ENCODE results near the gene FREM1. TPM values are rescaled to one million over a fixed set of nuclear protein-coding genes. Genes with fewer than 3 reads are reported as not detected.

The FREM1 gene
- total RNA-seq, 1 experiment from 2014 or later: 1.2 TPM

DNA sequence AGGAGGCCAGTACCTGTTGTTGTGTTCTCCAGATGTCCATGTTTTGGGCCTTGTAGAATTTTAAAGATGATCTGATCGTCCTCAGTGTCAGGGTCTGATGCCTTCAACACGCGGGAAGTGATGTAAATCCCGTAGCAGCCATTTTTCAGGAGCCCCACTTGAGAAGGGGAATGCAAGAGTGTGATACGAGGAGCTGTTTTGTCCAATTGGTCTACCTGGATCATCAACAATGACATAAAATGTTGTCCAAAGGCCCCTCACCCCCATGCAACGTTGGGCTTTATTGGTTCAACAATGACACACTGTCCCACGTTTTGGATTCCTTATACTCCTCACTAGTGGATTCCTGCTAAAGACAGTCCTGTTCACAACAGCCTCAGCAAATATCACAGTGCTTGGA, 139.6 kb downstream of the FREM1 start:
- ChIA-PET POLR2A (ENCODE audit: unreplicated experiment) (no interaction called here), CTCF (no interaction called here)
- DNase-seq (no peak), ATAC-seq (no peak)
- no peaks in the 10 kb centered on the region for H3K9me2 ChIP-seq (replicated peaks; ENCODE audit: low read length)
- H3K36me3 ChIP-seq (ENCODE audit: low read depth, low read length): no peaks in the 10 kb centered on the region
- H3K79me2 ChIP-seq (ENCODE audit: low read length): no peaks in the 10 kb centered on the region
- intact Hi-C loops (cut with micrococcal nuclease): no loop called here
- TF ChIP-seq EZH2 (IDR thresholded peaks at IDR 0.05; ENCODE audit: low read length, unreplicated experiment) (no peak), EZH2phosphoT487 (IDR thresholded peaks at IDR 0.05; ENCODE audit: borderline replicate concordance, low read length) (no peak), CTCF (conservative IDR thresholded peaks at IDR 0.05; ENCODE audit: low read depth, low read length) (no peak)
- no peaks in the 10 kb centered on the region for H3F3A ChIP-seq (ENCODE audit: low read length, unreplicated experiment)
- no peak overlapping the region for H3K4me3 ChIP-seq (ENCODE audit: low read length)
- H3K4me2 ChIP-seq (ENCODE audit: low read length): no peak overlapping the region
- H4K20me1 ChIP-seq (ENCODE audit: low read length): no peaks in the 10 kb centered on the region
- no peak overlapping the region for H3K27ac ChIP-seq (ENCODE audit: low read length)
- no peaks in the 10 kb centered on the region for H3K27me3 ChIP-seq (ENCODE audit: low read length)
- H3K4me1 ChIP-seq (ENCODE audit: insufficient read depth, low read length): peaks cover 15% of the 10 kb centered on the region
- no TSS peak for BruUV-seq (replicated peaks)
- H2AFZ ChIP-seq (ENCODE audit: low read length): no peak overlapping the region
- H3K9ac ChIP-seq (ENCODE audit: low read length): no peak overlapping the region
- no peaks in the 10 kb centered on the region for H3K9me3 ChIP-seq (ENCODE audit: low read length)

GRCh38 chr9:14769230-14769571, 141.0 kb downstream of the FREM1 start:
- DNase-seq (peak; percentile 63), ATAC-seq (peak; percentile 94)
- Histone ChIP-seq H3K9me3 (ENCODE audit: low read length) (no peaks in the 10 kb centered on the region), H3F3A (ENCODE audit: low read length, unreplicated experiment) (no peaks in the 10 kb centered on the region), H3K27ac (ENCODE audit: low read length) (no peak overlapping the region), H3K4me3 (ENCODE audit: low read length) (no peak overlapping the region), H3K79me2 (ENCODE audit: low read length) (no peaks in the 10 kb centered on the region), H3K27me3 (ENCODE audit: low read length) (no peaks in the 10 kb centered on the region), H2AFZ (ENCODE audit: low read length) (no peak overlapping the region), H3K9me2 (replicated peaks; ENCODE audit: low read length) (no peaks in the 10 kb centered on the region), H3K9ac (ENCODE audit: low read length) (no peak overlapping the region), H3K36me3 (ENCODE audit: low read depth, low read length) (no peaks in the 10 kb centered on the region), H3K4me2 (ENCODE audit: low read length) (peak overlapping the region; percentile 81), H3K4me1 (ENCODE audit: insufficient read depth, low read length) (peaks cover 15% of the 10 kb centered on the region), H4K20me1 (ENCODE audit: low read length) (no peaks in the 10 kb centered on the region)
- ChIA-PET POLR2A (ENCODE audit: unreplicated experiment) (no interaction called here), CTCF (interaction anchor here (0.9 to 1.1 kb wide), 2 partner anchors 108 to 160 kb away, joined by 3 to 4 read pairs; no protein-coding TSS in a partner anchor)
- intact Hi-C loops (cut with micrococcal nuclease): loop anchor here (1.0 to 5.0 kb wide), 3 partner anchors 78 to 304 kb away; no protein-coding TSS in a partner anchor
- peak; percentile 65 for TF ChIP-seq CTCF (conservative IDR thresholded peaks at IDR 0.05; ENCODE audit: low read depth, low read length)
- TF ChIP-seq EZH2 (IDR thresholded peaks at IDR 0.05; ENCODE audit: low read length, unreplicated experiment): no peak
- TF ChIP-seq EZH2phosphoT487 (IDR thresholded peaks at IDR 0.05; ENCODE audit: borderline replicate concordance, low read length): no peak
- no TSS peak for BruUV-seq (replicated peaks)

DNA sequence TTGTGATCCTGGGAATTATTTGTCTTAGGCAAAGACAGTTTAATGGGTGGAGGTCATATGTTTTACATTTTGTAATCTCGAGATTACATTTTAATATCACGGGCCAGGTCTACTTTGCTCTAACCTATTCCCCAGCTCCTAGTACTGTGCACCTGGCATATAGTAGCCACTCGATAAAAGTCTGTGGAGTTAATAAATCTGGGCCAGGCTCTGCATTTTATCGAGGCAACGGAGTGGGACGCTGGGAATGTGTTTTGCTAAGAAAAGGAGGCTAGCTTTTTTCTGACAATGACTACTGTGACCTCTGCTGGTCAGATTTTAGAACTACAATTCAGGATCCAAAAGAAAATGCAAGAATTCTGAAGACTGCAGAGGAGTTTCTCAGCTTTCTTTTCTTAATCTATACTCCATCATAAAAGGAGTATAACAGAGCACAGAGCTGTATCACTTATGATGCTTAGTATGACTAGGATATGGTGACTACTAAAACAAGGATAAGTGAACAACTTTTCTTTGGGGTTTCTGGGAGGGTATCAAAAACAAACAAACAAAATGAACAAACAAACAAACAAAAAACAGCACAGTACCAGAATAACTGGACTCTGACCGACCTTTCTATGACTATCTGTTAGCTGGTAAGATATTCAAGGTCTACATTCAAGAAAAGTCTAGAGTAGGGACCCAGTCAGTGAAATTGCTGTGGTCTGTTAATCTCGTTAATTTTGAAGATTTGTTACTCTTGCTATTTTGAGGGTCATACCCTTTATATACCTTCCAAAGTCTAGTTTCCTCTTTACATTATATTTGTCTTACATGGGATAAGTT, 141.6 kb downstream of the FREM1 start:
- Histone ChIP-seq H3K27me3 (ENCODE audit: low read length) (no peaks in the 10 kb centered on the region), H3K9me2 (replicated peaks; ENCODE audit: low read length) (no peaks in the 10 kb centered on the region), H3K9me3 (ENCODE audit: low read length) (no peaks in the 10 kb centered on the region), H2AFZ (ENCODE audit: low read length) (peak overlapping the region; percentile 85), H3K4me3 (ENCODE audit: low read length) (peak overlapping the region; percentile 50; the same call in 1 of the 2 replicates), H3K9ac (ENCODE audit: low read length) (no peak overlapping the region), H3K4me2 (ENCODE audit: low read length) (peak overlapping the region; percentile 81), H3F3A (ENCODE audit: low read length, unreplicated experiment) (no peaks in the 10 kb centered on the region), H3K79me2 (ENCODE audit: low read length) (no peaks in the 10 kb centered on the region), H3K27ac (ENCODE audit: low read length) (no peak overlapping the region), H4K20me1 (ENCODE audit: low read length) (no peaks in the 10 kb centered on the region), H3K4me1 (ENCODE audit: insufficient read depth, low read length) (peaks cover 15% of the 10 kb centered on the region), H3K36me3 (ENCODE audit: low read depth, low read length) (no peaks in the 10 kb centered on the region)
- peak; percentile 79 for DNase-seq
- BruUV-seq (replicated peaks): no TSS peak
- ChIA-PET CTCF (interaction anchor here (0.7 to 1.1 kb wide), 3 partner anchors 81 to 303 kb away, joined by 3 to 6 read pairs (median 4); no protein-coding TSS in a partner anchor), POLR2A (ENCODE audit: unreplicated experiment) (no interaction called here)
- intact Hi-C loops (cut with micrococcal nuclease): loop anchor here (1.0 to 5.0 kb wide), 4 partner anchors 79 to 303 kb away; no protein-coding TSS in a partner anchor
- ATAC-seq: peak; percentile 64
- no peak for TF ChIP-seq EZH2phosphoT487 (IDR thresholded peaks at IDR 0.05; ENCODE audit: borderline replicate concordance, low read length)
- no peak for TF ChIP-seq EZH2 (IDR thresholded peaks at IDR 0.05; ENCODE audit: low read length, unreplicated experiment)
- peak; percentile 71 for TF ChIP-seq CTCF (conservative IDR thresholded peaks at IDR 0.05; ENCODE audit: low read depth, low read length)

Measured in PC-3 (cell line).